H1 (cell line): Measurements from ENCODE around the gene CAPN9. TPM values are rescaled to one million over a fixed set of nuclear protein-coding genes. Genes with fewer than 3 reads are reported as not detected.

Source experiments
- CTCF ChIA-PET: fragments of 300-600 bp; sonication (Branson Sonifier 250); formaldehyde crosslinking; loops from one replicate; lab custom pipeline; 2021; ENCODE audit not compliant: partially characterized antibody; lab: Charles Lee
- POLR2A ChIA-PET: fragments of 300-600 bp; sonication (Branson Sonifier 250); formaldehyde crosslinking; loops from one replicate; lab custom pipeline; 2021; ENCODE audit warnings: inconsistent platforms; ENCODE audit not compliant: partially characterized antibody; lab: Charles Lee
- DNase-seq, 2 experiments: peaks; one replicate each; pipeline versions ENCODE4 v3.0.0 to v3.0.0-alpha.2; 2010 to 2022; ENCODE audit warnings: low spot score in 2 of 2, low read depth in 1 of 2, mixed read lengths in 1 of 2
- FAIRE-seq: peaks from 2 replicates; lab custom pipeline; 2011; peaks lifted over from hg19 to GRCh38; lab: Jason Lieb, UNC
- H2AFZ ChIP-seq: 2 replicates; pipeline ENCODE4 v1.8.1; 2012; ENCODE audit warnings: low read length, inconsistent platforms
- H2AK5ac ChIP-seq: 2 replicates; pipeline ENCODE4 v1.6.1; 2013; ENCODE audit warnings: low read depth, low read length
- H2BK120ac ChIP-seq: replicated peaks from 2 replicates; pipeline ENCODE3; 2013; ENCODE audit warnings: low read depth, low read length, inconsistent platforms
- H2BK12ac ChIP-seq: 2 replicates; pipeline ENCODE4 v1.6.1; 2013; ENCODE audit warnings: low read depth, low read length
- H2BK15ac ChIP-seq: 2 replicates; pipeline ENCODE4 v1.6.1; 2013; ENCODE audit warnings: low read length
- H2BK20ac ChIP-seq: 2 replicates; pipeline ENCODE4 v1.6.1; 2013; ENCODE audit warnings: low read length
- H2BK5ac ChIP-seq: 2 replicates; pipeline ENCODE4 v1.6.1; 2013; ENCODE audit warnings: low read depth, low read length
- H3K14ac ChIP-seq: 2 replicates; pipeline ENCODE4 v1.6.1; 2013; ENCODE audit warnings: inconsistent platforms; ENCODE audit not compliant: insufficient read length
- H3K18ac ChIP-seq: 2 replicates; pipeline ENCODE4 v1.6.1; 2013; ENCODE audit warnings: low read length; ENCODE audit errors: extremely low read depth
- H3K23ac ChIP-seq: 2 replicates; pipeline ENCODE4 v1.6.1; 2013; ENCODE audit warnings: inconsistent platforms; ENCODE audit not compliant: insufficient read length
- H3K23me2 ChIP-seq: 2 replicates; pipeline ENCODE4 v1.6.1; 2013; ENCODE audit warnings: low read depth, low read length
- H3K27ac ChIP-seq: 2 replicates; pipeline ENCODE4 v1.6.1; 2011; ENCODE audit warnings: low read depth, low read length, inconsistent platforms
- H3K27me3 ChIP-seq, 4 experiments: replicated peaks in 1 of 4; 1 replicate in 1 of 4; 2 replicates in 3 of 4; pipeline versions ENCODE4 v1.6.1 to v1.8.1; 2011 to 2013; ENCODE audit warnings: low read length in 3 of 4, mild to moderate bottlenecking in 3 of 4, inconsistent platforms in 2 of 4, mixed read lengths in 2 of 4, moderate library complexity in 1 of 4; ENCODE audit not compliant: control insufficient read depth in 3 of 4, insufficient read depth in 3 of 4; ENCODE audit errors: extremely low read depth in 1 of 4
- H3K36me3 ChIP-seq, 4 experiments: 2 replicates each; pipeline versions ENCODE4 v1.6.1 to v1.8.1; 2011 to 2013; ENCODE audit warnings: mild to moderate bottlenecking in 4 of 4, low read length in 3 of 4, moderate library complexity in 2 of 4, control low read depth in 1 of 4, inconsistent platforms in 1 of 4; ENCODE audit not compliant: insufficient read depth in 4 of 4, control insufficient read depth in 2 of 4
- H3K4ac ChIP-seq: replicated peaks from 2 replicates; pipeline ENCODE3; 2013; ENCODE audit warnings: low read length, low read depth, mixed read lengths, inconsistent platforms; ENCODE audit not compliant: insufficient read length
- H3K4me1 ChIP-seq, 4 experiments: replicated peaks in 1 of 4; 1 replicate in 1 of 4; 2 replicates in 3 of 4; pipeline versions ENCODE4 v1.6.1 to v1.8.1; 2011 to 2013; ENCODE audit warnings: low read length in 3 of 4, inconsistent platforms in 2 of 4, mixed read lengths in 1 of 4; ENCODE audit not compliant: insufficient read depth in 4 of 4, control insufficient read depth in 3 of 4
- H3K4me2 ChIP-seq, 2 experiments: 2 replicates each; pipeline versions ENCODE4 v1.6.1 to v1.8.1; 2011 to 2013; ENCODE audit warnings: low read depth in 2 of 2, low read length in 2 of 2, control low read depth in 1 of 2, inconsistent platforms in 1 of 2, mild to moderate bottlenecking in 1 of 2; ENCODE audit not compliant: insufficient read depth in 1 of 2
- H3K4me3 ChIP-seq, 4 experiments: fragments of 200-600, 300-600 bp in 1 of 4; sonication (generic), shearing (Covaris generic), sonication (Bioruptor Twin) in 1 of 4; 2 replicates each; pipeline versions ENCODE4 v1.5.1 to v1.8.1; 2011 to 2016; ENCODE audit warnings: low read length in 4 of 4, low read depth in 3 of 4, control low read depth in 2 of 4, inconsistent platforms in 2 of 4, mild to moderate bottlenecking in 2 of 4, mixed read lengths in 1 of 4, moderate library complexity in 1 of 4; ENCODE audit not compliant: insufficient read depth in 2 of 4; ENCODE audit errors: extremely low read depth in 1 of 4
- H3K56ac ChIP-seq: replicated peaks from 2 replicates; pipeline ENCODE3; 2013; ENCODE audit warnings: low read depth, mild to moderate bottlenecking, mixed read lengths, low read length, inconsistent platforms; ENCODE audit not compliant: insufficient read length
- H3K79me1 ChIP-seq: 2 replicates; pipeline ENCODE4 v1.6.1; 2013; ENCODE audit warnings: low read depth, low read length, control low read depth
- H3K79me2 ChIP-seq, 2 experiments: 2 replicates each; pipeline versions ENCODE4 v1.6.1 to v1.8.1; 2012 to 2013; ENCODE audit warnings: low read length in 2 of 2, mild to moderate bottlenecking in 2 of 2, inconsistent platforms in 1 of 2; ENCODE audit not compliant: insufficient read depth in 2 of 2, control insufficient read depth in 1 of 2
- H3K9ac ChIP-seq, 4 experiments: replicated peaks in 1 of 4; 1 replicate in 1 of 4; 2 replicates in 3 of 4; pipeline versions ENCODE4 v1.6.1 to v1.8.1; 2011 to 2013; ENCODE audit warnings: low read depth in 3 of 4, low read length in 3 of 4, control low read depth in 2 of 4, mild to moderate bottlenecking in 2 of 4, moderate library complexity in 2 of 4, inconsistent platforms in 1 of 4; ENCODE audit errors: extremely low read depth in 1 of 4
- H3K9me3 ChIP-seq, 2 experiments: 2 replicates each; pipeline versions ENCODE4 v1.6.1 to v1.8.1; 2012 to 2013; ENCODE audit warnings: mild to moderate bottlenecking in 2 of 2, moderate library complexity in 2 of 2, control low read depth in 1 of 2, inconsistent platforms in 1 of 2, low read depth in 1 of 2, low read length in 1 of 2, mixed read lengths in 1 of 2; ENCODE audit not compliant: insufficient read depth in 2 of 2
- H4K20me1 ChIP-seq, 2 experiments: replicated peaks in 1 of 2; 2 replicates each; pipeline versions ENCODE3 to v1.8.1; 2011 to 2013; ENCODE audit warnings: inconsistent platforms in 2 of 2, low read length in 2 of 2, mild to moderate bottlenecking in 1 of 2; ENCODE audit not compliant: insufficient read depth in 2 of 2, control insufficient read depth in 1 of 2
- H4K5ac ChIP-seq: 2 replicates; pipeline ENCODE4 v1.6.1; 2013; ENCODE audit warnings: low read length, low read depth, mixed read lengths, inconsistent platforms; ENCODE audit not compliant: insufficient read length
- H4K8ac ChIP-seq: 2 replicates; pipeline ENCODE4 v1.8.0; 2013; ENCODE audit warnings: mild to moderate bottlenecking, moderate library complexity, low read length, inconsistent platforms; ENCODE audit not compliant: insufficient read depth; ENCODE audit errors: extremely low read depth
- H4K91ac ChIP-seq: replicated peaks from 2 replicates; pipeline ENCODE3; 2013; ENCODE audit warnings: low read length, mixed read lengths, inconsistent platforms; ENCODE audit not compliant: insufficient read length
- CEBPB ChIP-seq: IDR thresholded peaks from 2 replicates; pipeline ENCODE4 v1.6.1; 2012; ENCODE audit warnings: low read depth, low read length
- EZH2 ChIP-seq: fragments of 200-600 bp; sonication (generic); IDR thresholded peaks from 2 replicates; pipeline ENCODE4 v1.7.1; 2012; ENCODE audit warnings: low read depth, mild to moderate bottlenecking, moderate library complexity, low read length, inconsistent platforms; ENCODE audit not compliant: severe bottlenecking
- KDM4A ChIP-seq: IDR thresholded peaks from one replicate; pipeline ENCODE4 v1.7.1; 2012; ENCODE audit warnings: low read depth, mild to moderate bottlenecking, moderate library complexity, low read length, inconsistent platforms; ENCODE audit not compliant: severe bottlenecking
- WGBS, 2 experiments: shearing (Covaris generic) in 1 of 2; methylation state at CpG; one replicate each; pipeline versions ENCODE4 v1.1.6 to v1.1.7; 2013 to 2015; ENCODE audit warnings: low lambda C conversion rate in 2 of 2, mixed read lengths in 2 of 2, inconsistent platforms in 1 of 2, low coverage in 1 of 2, missing lambda C conversion rate in 1 of 2; ENCODE audit not compliant: insufficient replicate concordance in 2 of 2, insufficient coverage in 1 of 2, insufficient read length in 1 of 2; ENCODE audit errors: extremely low coverage in 1 of 2, missing lambda C conversion rate in 1 of 2; 5-methylcytosine and 5-hydroxymethylcytosine counted together
- polyA plus RNA-seq, 7 experiments: library from polyadenylated mRNA; depleted of rRNA in 3 of 7; stranded (reverse) in 5 of 7; unstranded in 2 of 7; fragments of >200 nt in 5 of 7; fragments of 200-250 nt in 2 of 7; gene quantifications; 1 replicate in 5 of 7; 2 replicates in 1 of 7; 4 replicates in 1 of 7; pipeline versions ENCODE4 v1.2.1 to v1.2.3, GENCODE V29; 2011 to 2013; ENCODE audit warnings: missing spikeins in 2 of 7, mixed read lengths in 2 of 7
- total RNA-seq: library from RNA; stranded (reverse); fragmentation: NEBNext Ultra II Directional; extraction: Animal tissue kit (Norgen Biotek cat#: 25700); gene quantifications from 2 replicates; pipeline ENCODE4 v1.2.1, GENCODE V29; 2021
- TF ChIP-seq, protein P1 (sequence below): IDR thresholded peaks from 2 replicates; pipeline ENCODE4 v1.6.1; 2011; ENCODE audit warnings: low read depth, mild to moderate bottlenecking, low read length; ENCODE audit not compliant: insufficient read depth

Gene CAPN9
- total and polyA plus RNA-seq, 2 of the 8 experiments (the other 6 are each of a cell fraction or from before 2014, with no cell fraction given), result 0.22 to 0.76 TPM

DNA sequence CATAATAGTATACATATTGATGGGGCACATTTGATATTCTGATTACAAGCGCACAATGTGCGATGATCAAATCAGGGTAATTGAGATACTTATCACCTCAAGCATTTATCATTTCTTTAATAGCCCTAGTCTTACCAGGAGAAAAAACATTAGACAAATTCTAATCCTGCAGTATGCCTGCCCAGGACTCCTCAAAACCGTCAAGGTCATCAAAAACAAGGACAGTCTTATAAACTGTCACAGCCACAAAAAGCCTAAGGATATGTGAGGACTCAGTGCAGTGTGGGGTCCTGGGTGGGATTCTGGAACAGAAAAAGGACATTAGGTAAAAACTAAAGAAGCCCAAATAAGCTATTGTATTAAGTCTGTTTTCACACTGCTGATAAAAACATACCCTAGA is 19.1 kb downstream of the CAPN9 start:
- Histone ChIP-seq H3K9ac (no peak overlapping the region), H4K91ac (no peak overlapping the region), H3K23ac (no peak overlapping the region), H4K8ac (no peak overlapping the region), H2BK20ac (no peak overlapping the region), H2BK12ac (no peak overlapping the region), H3K27me3 (no peaks in the 10 kb centered on the region), H3K4me3 (no peak overlapping the region), H4K5ac (no peak overlapping the region), H2BK15ac (no peak overlapping the region), H2BK5ac (no peak overlapping the region), H3K4me2 (no peak overlapping the region), H3K14ac (no peak overlapping the region), H3K23me2 (no peaks in the 10 kb centered on the region), H3K4me1 (peaks cover 0 to 3% (median 1%) of the 10 kb centered on the region in 4 experiments; a peak in 3 of 7 replicates), H2BK120ac (no peak overlapping the region), H3K79me2 (no peaks in the 10 kb centered on the region), H2AFZ (no peak overlapping the region), H3K18ac (no peak overlapping the region), H2AK5ac (no peak overlapping the region), H3K4ac (no peak overlapping the region), H3K9me3 (0 out of 4 replicates have a peak, but pooled peaks cover 0 to 3% of the 10 kb centered on the region in 2 experiments), H3K79me1 (no peaks in the 10 kb centered on the region), H3K36me3 (no peaks in the 10 kb centered on the region), H4K20me1 (no peaks in the 10 kb centered on the region), H3K56ac (no peak overlapping the region), H3K27ac (no peak overlapping the region)
- ChIA-PET CTCF (interaction anchor here (0.6 to 1.6 kb wide), 2 partner anchors 69 to 228 kb away, joined by 4 to 5 read pairs; no protein-coding TSS in a partner anchor), POLR2A (no interaction called here)
- no peak for DNase-seq
- 94% methylated on average over 3 of the region's 3 CpGs; no CpG with 5 or more reads in 1 of the 2 experiments for WGBS, 2 experiments
- FAIRE-seq, result no peak
- TF ChIP-seq EZH2, result no peak
- TF ChIP-seq, protein P1, sequence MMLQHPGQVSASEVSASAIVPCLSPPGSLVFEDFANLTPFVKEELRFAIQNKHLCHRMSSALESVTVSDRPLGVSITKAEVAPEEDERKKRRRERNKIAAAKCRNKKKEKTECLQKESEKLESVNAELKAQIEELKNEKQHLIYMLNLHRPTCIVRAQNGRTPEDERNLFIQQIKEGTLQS, result no peak
- TF ChIP-seq KDM4A, result no peak
- no peak for TF ChIP-seq CEBPB
